B cell (primary cell): ENCODE data around the gene ITCH. TPM values are rescaled to one million over a fixed set of nuclear protein-coding genes. Genes with fewer than 3 reads are reported as not detected.

Experiments
- ATAC-seq: fragments of 200-7000 bp; cut with Tn5 transposase; one replicate; pipeline ENCODE4 v1.10.0; 2021; ENCODE audit warnings: low read depth, mild to moderate bottlenecking, moderate number of reproducible peaks, moderate library complexity
- CTCF ChIA-PET: fragments of 350-600 bp; sonication (Branson Sonifier 250); formaldehyde crosslinking; loops from one replicate; lab custom pipeline; 2021; ENCODE audit warnings: antibody characterized with exemption, inconsistent platforms; lab: Charles Lee
- POLR2A ChIA-PET: fragments of 350-600 bp; sonication (Branson Sonifier 250); formaldehyde crosslinking; loops from one replicate; lab custom pipeline; 2021; ENCODE audit warnings: antibody characterized with exemption; lab: Charles Lee
- DNase-seq: peaks from one replicate; pipeline ENCODE4 v3.0.0; 2013
- H2AFZ ChIP-seq: 2 replicates; pipeline ENCODE4 v1.6.1; 2012; ENCODE audit warnings: mild to moderate bottlenecking, low read depth, low read length; ENCODE audit not compliant: insufficient read depth, poor library complexity, severe bottlenecking
- H3K27ac ChIP-seq, 2 donors: 1 replicate in 1 of 2; 2 replicates in 1 of 2; pipeline ENCODE4 v1.5.1; 2012 to 2013; ENCODE audit warnings: low read length in 2 of 2, mild to moderate bottlenecking in 2 of 2, moderate library complexity in 1 of 2
- H3K27me3 ChIP-seq, 4 experiments: fragments of 200-600 bp in 1 of 4; sonication (generic) in 1 of 4; replicated peaks in 1 of 4; 1 replicate in 2 of 4; 2 replicates in 2 of 4; pipeline versions ENCODE4 v1.6.1 to v1.7.0; 2013 to 2016; ENCODE audit warnings: low read length in 3 of 4, mild to moderate bottlenecking in 2 of 4, mixed read lengths in 1 of 4, moderate library complexity in 1 of 4; ENCODE audit not compliant: insufficient read depth in 4 of 4, control insufficient read depth in 3 of 4; ENCODE audit errors: control extremely low read depth in 1 of 4
- H3K36me3 ChIP-seq, 2 experiments: replicated peaks in 1 of 2; 1 replicate in 1 of 2; 2 replicates in 1 of 2; pipeline versions ENCODE4 v1.6.1 to v1.7.1; 2013; ENCODE audit warnings: low read length in 1 of 2; ENCODE audit not compliant: insufficient read depth in 2 of 2, control insufficient read depth in 1 of 2; ENCODE audit errors: control extremely low read depth in 1 of 2, extremely low read depth in 1 of 2
- H3K4me1 ChIP-seq, 2 donors: fragments of 200-600 bp in 1 of 2; sonication (generic) in 1 of 2; 1 replicate in 1 of 2; 2 replicates in 1 of 2; pipeline versions ENCODE4 v1.5.1 to v1.6.1; 2013 to 2017; ENCODE audit warnings: low read length in 2 of 2; ENCODE audit not compliant: control insufficient read depth in 2 of 2, insufficient read depth in 2 of 2
- H3K4me2 ChIP-seq: replicated peaks from 2 replicates; pipeline ENCODE3; 2012; ENCODE audit warnings: mild to moderate bottlenecking, low read depth, low read length; ENCODE audit not compliant: poor library complexity, severe bottlenecking
- H3K4me3 ChIP-seq, 5 experiments: fragments of 200-600 bp in 1 of 5; sonication (generic) in 1 of 5; 1 replicate in 3 of 5; 2 replicates in 2 of 5; pipeline versions ENCODE4 v1.5.1 to v1.7.0; 2011 to 2016; ENCODE audit warnings: low read length in 4 of 5, mild to moderate bottlenecking in 4 of 5, low read depth in 2 of 5, control low read depth in 1 of 5, moderate library complexity in 1 of 5; ENCODE audit not compliant: insufficient read depth in 1 of 5; ENCODE audit errors: control extremely low read depth in 1 of 5, extremely low read depth in 1 of 5
- H3K79me2 ChIP-seq: fragments of 200-600 bp; sonication (generic); one replicate; pipeline ENCODE4 v1.6.0; 2016; ENCODE audit warnings: low read length; ENCODE audit not compliant: control insufficient read depth, insufficient read depth
- H3K9ac ChIP-seq: fragments of 200-600 bp; sonication (generic); 2 replicates; pipeline ENCODE4 v1.6.1; 2017; ENCODE audit warnings: mild to moderate bottlenecking, low read length, moderate library complexity
- H3K9me3 ChIP-seq, 3 donors: one replicate each; pipeline versions ENCODE4 v1.6.1 to v1.7.1; 2013; ENCODE audit warnings: low read length in 2 of 3; ENCODE audit not compliant: control insufficient read depth in 2 of 3, insufficient read depth in 1 of 3; ENCODE audit errors: control extremely low read depth in 1 of 3
- H4K20me1 ChIP-seq: 2 replicates; pipeline ENCODE4 v1.6.0; 2012; ENCODE audit warnings: mild to moderate bottlenecking, low read length; ENCODE audit not compliant: insufficient read depth, control insufficient read depth, poor library complexity, severe bottlenecking
- H3K27ac Mint-ChIP-seq: one replicate; pipeline ENCODE4 v1.8.0; 2021; ENCODE audit warnings: mixed read lengths
- H3K27me3 Mint-ChIP-seq: one replicate; pipeline ENCODE4 v1.8.0; 2021; ENCODE audit warnings: mixed read lengths
- H3K4me1 Mint-ChIP-seq: one replicate; pipeline ENCODE4 v1.8.0; 2021; ENCODE audit warnings: mixed read lengths
- H3K4me3 Mint-ChIP-seq: one replicate; pipeline ENCODE4 v1.8.0; 2021; ENCODE audit warnings: mixed read lengths
- H3K9me3 Mint-ChIP-seq: one replicate; pipeline ENCODE4 v1.8.0; 2022; ENCODE audit warnings: mixed read lengths; ENCODE audit not compliant: insufficient read depth
- EZH2 ChIP-seq: IDR thresholded peaks from 2 replicates; pipeline ENCODE4 v1.6.1; 2012; ENCODE audit warnings: borderline replicate concordance, low read depth, mild to moderate bottlenecking, moderate library complexity, low read length; ENCODE audit not compliant: insufficient read depth, poor library complexity, severe bottlenecking
- WGBS: methylation state at CpG from one replicate; pipeline ENCODE4 v1.1.5; 2013; ENCODE audit warnings: missing lambda C conversion rate; ENCODE audit not compliant: insufficient coverage; 5-methylcytosine and 5-hydroxymethylcytosine counted together
- intact Hi-C: fragments of 100-400 bp; cut with micrococcal nuclease; formaldehyde crosslinking; loops from one replicate; pipeline ENCODE4 v1.10.0; 2022
- polyA plus RNA-seq: library from polyadenylated mRNA; depleted of rRNA; stranded (reverse); fragments of >200 nt; gene quantifications from 2 replicates; pipeline ENCODE4 v1.2.3, GENCODE V29; 2012
- total RNA-seq, 2 donors: library from RNA; stranded (reverse); fragments of 120-200 nt in 1 of 2; gene quantifications; 1 replicate in 1 of 2; 2 replicates in 1 of 2; pipeline versions ENCODE4 v1.2.3 to v1.2.4, GENCODE V29; 2013 to 2022
- TF ChIP-seq, protein P1 (sequence below): fragments of 200-600 bp; IDR thresholded peaks from one replicate; pipeline ENCODE4 v1.8.0; 2022; ENCODE audit warnings: antibody characterized with exemption, mild to moderate bottlenecking

The ITCH gene
- total and polyA plus RNA-seq, 2 donors (not counting 1 experiment from before 2014, with no cell fraction given) = 10.0 to 110 TPM

- ATAC-seq = no peak
- CTCF ChIA-PET = interaction anchor here (1.4 to 1.7 kb wide), 2 partner anchors 17 to 89 kb away, joined by 6 to 11 read pairs; no protein-coding TSS in a partner anchor
- no peak overlapping the region for H3K9ac ChIP-seq
- H3K79me2 ChIP-seq = peaks cover 80% of the 10 kb centered on the region
- H3K4me3 ChIP-seq = no peak overlapping the region
- Mint-ChIP-seq H3K27me3 (no peaks in the 10 kb centered on the region), H3K4me1 (peaks cover 44% of the 10 kb centered on the region), H3K27ac (peak overlapping the region; percentile 63), H3K9me3 (no peaks in the 10 kb centered on the region), H3K4me3 (no peak overlapping the region)
- intact Hi-C loops = no loop called here
- H3K27ac ChIP-seq = peak overlapping the region in 1 of 2 donors; percentile 59
- no peak overlapping the region for H3K4me2 ChIP-seq
- H4K20me1 ChIP-seq = peaks cover 60% of the 10 kb centered on the region
- H3K27me3 ChIP-seq = no peaks in the 10 kb centered on the region
- no peak overlapping the region for H2AFZ ChIP-seq
- H3K4me1 ChIP-seq = peaks cover 38 to 41% of the 10 kb centered on the region in 2 donors
- POLR2A ChIA-PET = no interaction called here
- no peak for TF ChIP-seq EZH2
- TF ChIP-seq, protein P1, sequence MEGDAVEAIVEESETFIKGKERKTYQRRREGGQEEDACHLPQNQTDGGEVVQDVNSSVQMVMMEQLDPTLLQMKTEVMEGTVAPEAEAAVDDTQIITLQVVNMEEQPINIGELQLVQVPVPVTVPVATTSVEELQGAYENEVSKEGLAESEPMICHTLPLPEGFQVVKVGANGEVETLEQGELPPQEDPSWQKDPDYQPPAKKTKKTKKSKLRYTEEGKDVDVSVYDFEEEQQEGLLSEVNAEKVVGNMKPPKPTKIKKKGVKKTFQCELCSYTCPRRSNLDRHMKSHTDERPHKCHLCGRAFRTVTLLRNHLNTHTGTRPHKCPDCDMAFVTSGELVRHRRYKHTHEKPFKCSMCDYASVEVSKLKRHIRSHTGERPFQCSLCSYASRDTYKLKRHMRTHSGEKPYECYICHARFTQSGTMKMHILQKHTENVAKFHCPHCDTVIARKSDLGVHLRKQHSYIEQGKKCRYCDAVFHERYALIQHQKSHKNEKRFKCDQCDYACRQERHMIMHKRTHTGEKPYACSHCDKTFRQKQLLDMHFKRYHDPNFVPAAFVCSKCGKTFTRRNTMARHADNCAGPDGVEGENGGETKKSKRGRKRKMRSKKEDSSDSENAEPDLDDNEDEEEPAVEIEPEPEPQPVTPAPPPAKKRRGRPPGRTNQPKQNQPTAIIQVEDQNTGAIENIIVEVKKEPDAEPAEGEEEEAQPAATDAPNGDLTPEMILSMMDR = no peak
- 100% methylated on average over 2 of the region's 8 CpGs for WGBS
- H3K9me3 ChIP-seq = no peaks in the 10 kb centered on the region
- peaks cover 0 to 26% of the 10 kb centered on the region in 2 experiments for H3K36me3 ChIP-seq
- DNase-seq = no peak
These were observed 38.8 kb downstream of the ITCH start for GRCh38 chr20:34401741-34402455.

DNA sequence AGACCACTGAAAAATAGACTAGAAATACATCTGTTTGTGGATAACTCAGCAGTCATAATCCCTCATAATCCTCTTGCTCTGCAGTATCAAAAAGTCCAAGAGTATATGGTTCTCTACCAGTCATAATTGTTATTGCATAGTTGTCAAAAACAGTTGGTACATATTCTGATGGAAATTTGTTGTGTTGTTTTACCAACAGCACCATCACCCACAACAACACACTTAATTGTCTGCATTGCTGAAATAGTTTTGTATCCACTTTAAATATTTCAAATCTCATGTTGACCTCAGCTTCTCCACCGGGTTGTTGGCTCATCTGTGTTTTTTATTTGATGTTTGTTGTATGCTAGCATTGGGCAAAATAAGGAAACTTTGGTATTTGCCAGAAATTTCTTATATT, 39.4 kb downstream of the ITCH start:
- WGBS = no CpG with 5 or more reads among the region's 1 CpG
- Histone ChIP-seq H4K20me1 (peaks cover 59% of the 10 kb centered on the region), H3K4me2 (no peak overlapping the region), H2AFZ (no peak overlapping the region), H3K4me1 (peaks cover 38 to 41% of the 10 kb centered on the region in 2 donors), H3K27ac (peak overlapping the region in 1 of 2 donors; percentile 59), H3K36me3 (peaks cover 0 to 27% of the 10 kb centered on the region in 2 experiments), H3K9me3 (no peaks in the 10 kb centered on the region), H3K27me3 (no peaks in the 10 kb centered on the region), H3K9ac (no peak overlapping the region), H3K79me2 (peaks cover 80% of the 10 kb centered on the region), H3K4me3 (no peak overlapping the region)
- Mint-ChIP-seq H3K27me3 (no peaks in the 10 kb centered on the region), H3K4me1 (peaks cover 45% of the 10 kb centered on the region), H3K27ac (peak overlapping the region; percentile 63), H3K9me3 (no peaks in the 10 kb centered on the region), H3K4me3 (no peak overlapping the region)
- POLR2A ChIA-PET = no interaction called here
- TF ChIP-seq, protein P1 = no peak
- TF ChIP-seq EZH2 = no peak
- intact Hi-C loops = no loop called here
- DNase-seq (no peak), ATAC-seq (no peak)
- CTCF ChIA-PET = interaction anchor here (1.7 kb wide), 1 partner anchor 90 kb away, joined by 11 read pairs; no protein-coding TSS in a partner anchor
